Measurements from ENCODE around the gene MYO5B.

MYO5B gene

GRCh38 chr18:50186385-50186784 lies 8.6 kb downstream of the MYO5B start:
- H3K4me3 ChIP-seq (ENCODE audit: low read depth, low read length) = no peak overlapping the region
- no peak for TF ChIP-seq CTCF (IDR thresholded peaks at IDR 0.05; ENCODE audit: low read depth, low read length)

- no peak for TF ChIP-seq CTCF (IDR thresholded peaks at IDR 0.05; ENCODE audit: low read depth, low read length)
- no peak overlapping the region for H3K4me3 ChIP-seq (ENCODE audit: low read depth, low read length)
Measured at GRCh38 chr18:50183556-50183955, 11.4 kb downstream of the MYO5B start.

GRCh38 chr18:50182511-50182910 lies 12.4 kb downstream of the MYO5B start:
- no peak for TF ChIP-seq CTCF (IDR thresholded peaks at IDR 0.05; ENCODE audit: low read depth, low read length)

GRCh38 chr18:50181590-50181989 lies 13.4 kb downstream of the MYO5B start:
- TF ChIP-seq CTCF (IDR thresholded peaks at IDR 0.05; ENCODE audit: low read depth, low read length) = no peak
- no peak overlapping the region for H3K4me3 ChIP-seq (ENCODE audit: low read depth, low read length)

More at GRCh38 chr18:50182511-50182910, 12.4 kb downstream of the MYO5B start:
- no peak overlapping the region for H3K4me3 ChIP-seq (ENCODE audit: low read depth, low read length)

GRCh38 chr18:50179465-50179864 lies 15.5 kb downstream of the MYO5B start:
- no peak overlapping the region for H3K4me3 ChIP-seq (ENCODE audit: low read depth, low read length)
- TF ChIP-seq CTCF (IDR thresholded peaks at IDR 0.05; ENCODE audit: low read depth, low read length) = no peak

GRCh38 chr18:50177294-50177992 lies 17.5 kb downstream of the MYO5B start:
- TF ChIP-seq CTCF (IDR thresholded peaks at IDR 0.05; ENCODE audit: low read depth, low read length) = no peak
- H3K4me3 ChIP-seq (ENCODE audit: low read depth, low read length) = no peak overlapping the region

GRCh38 chr18:50172367-50172766 lies 22.6 kb downstream of the MYO5B start:
- H3K4me3 ChIP-seq (ENCODE audit: low read depth, low read length) = no peak overlapping the region
- TF ChIP-seq CTCF (IDR thresholded peaks at IDR 0.05; ENCODE audit: low read depth, low read length) = no peak
